Activated naive CD4-positive, alpha-beta T cell treated with anti-CD3 and anti-CD28 coated beads for 36 hours (primary cell): Measurements from ENCODE around the gene MRPS26. TPM values are rescaled to one million over a fixed set of nuclear protein-coding genes. Genes with fewer than 3 reads are reported as not detected.
"Not testable (repeated sequence)": the region's sequence is repeated elsewhere in the genome, so short reads cannot be mapped to it uniquely, and the experiment has no call there.

Experiments used
- CTCF ChIA-PET: fragments of 350-600 bp; sonication (Branson Sonifier 250); formaldehyde crosslinking; loops from one replicate; lab custom pipeline; 2021; ENCODE audit warnings: antibody characterized with exemption; lab: Charles Lee
- DNase-seq: peaks from one replicate; pipeline ENCODE4 v3.0.0-alpha.2; 2020
- H3K27ac Mint-ChIP-seq: one replicate; pipeline ENCODE4 v1.8.0; 2021; ENCODE audit warnings: mild to moderate bottlenecking, mixed read lengths
- H3K27me3 Mint-ChIP-seq: one replicate; pipeline ENCODE4 v1.8.0; 2021; ENCODE audit warnings: low read depth, mixed read lengths
- H3K36me3 Mint-ChIP-seq: one replicate; pipeline ENCODE4 v1.8.0; 2021; ENCODE audit warnings: low read depth, mixed read lengths
- H3K4me1 Mint-ChIP-seq: one replicate; pipeline ENCODE4 v1.8.0; 2021; ENCODE audit warnings: low read depth, mixed read lengths
- H3K4me3 Mint-ChIP-seq: one replicate; pipeline ENCODE4 v1.8.0; 2021; ENCODE audit warnings: mild to moderate bottlenecking, moderate library complexity, mixed read lengths
- H3K9me3 Mint-ChIP-seq: one replicate; pipeline ENCODE4 v1.8.0; 2021; ENCODE audit warnings: mixed read lengths
- intact Hi-C: fragments of 100-400 bp; cut with micrococcal nuclease; formaldehyde crosslinking; loops from one replicate; pipeline ENCODE4 v1.15.1; 2023
- total RNA-seq, 2 experiments: library from RNA; stranded (reverse); gene quantifications; one replicate each; pipeline ENCODE4 v1.2.3, GENCODE V29; 2021

MRPS26 gene
- total RNA-seq = 10 to 100 TPM; 50.0 to 52.4 TPM

DNA sequence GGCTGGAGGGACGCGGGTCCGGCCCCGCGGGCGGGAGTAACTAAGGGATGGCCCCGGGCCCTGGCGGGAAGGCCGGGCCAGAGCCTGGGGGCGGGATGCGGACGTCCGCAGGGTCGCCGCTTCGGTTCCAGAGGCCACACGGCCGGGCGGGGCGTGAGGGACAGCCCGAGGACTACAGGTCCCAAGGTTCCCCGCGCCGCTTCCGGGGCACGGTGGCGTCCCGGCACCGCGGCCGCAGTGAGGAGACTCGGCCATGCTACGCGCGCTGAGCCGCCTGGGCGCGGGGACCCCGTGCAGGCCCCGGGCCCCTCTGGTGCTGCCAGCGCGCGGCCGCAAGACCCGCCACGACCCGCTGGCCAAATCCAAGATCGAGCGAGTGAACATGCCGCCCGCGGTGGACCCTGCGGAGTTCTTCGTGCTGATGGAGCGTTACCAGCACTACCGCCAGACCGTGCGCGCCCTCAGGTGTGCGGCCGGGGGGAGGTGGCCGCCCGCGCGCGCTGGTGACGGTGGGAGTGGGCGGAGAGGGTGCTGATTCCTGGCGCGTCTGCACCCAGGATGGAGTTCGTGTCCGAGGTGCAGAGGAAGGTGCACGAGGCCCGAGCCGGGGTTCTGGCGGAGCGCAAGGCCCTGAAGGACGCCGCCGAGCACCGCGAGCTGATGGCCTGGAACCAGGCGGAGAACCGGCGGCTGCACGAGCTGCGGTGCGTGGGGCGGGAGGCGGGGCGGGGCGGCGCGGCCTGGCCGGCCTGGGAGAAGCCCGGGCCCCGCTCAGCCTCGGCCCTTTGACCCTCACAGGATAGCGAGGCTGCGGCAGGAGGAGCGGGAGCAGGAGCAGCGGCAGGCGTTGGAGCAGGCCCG lies at the start of gene MRPS26:
TSS of gene MRPS26 (plus strand) at position 237 of the 861 bp plus-strand sequence. CDS start at position 254, 17 bp downstream.
- intact Hi-C loops = loop anchor here (1.0 to 5.0 kb wide), 3 partner anchors 35 to 173 kb away; partner anchors contain the start of genes DDRGK1 and PTPRA
- H3K4me1 Mint-ChIP-seq = peaks cover 23% of the 10 kb centered on the region
- CTCF ChIA-PET = no interaction called here
- H3K4me3 Mint-ChIP-seq = peak within 1 kb of the TSS; percentile 83
- H3K36me3 Mint-ChIP-seq = peaks cover 13% of the 10 kb centered on the region
- peak within 1 kb of the TSS; percentile 60 for H3K27ac Mint-ChIP-seq
- no peaks in the 10 kb centered on the region for H3K27me3 Mint-ChIP-seq
- H3K9me3 Mint-ChIP-seq = no peaks in the 10 kb centered on the region
- peak; percentile 84 for DNase-seq

DNA sequence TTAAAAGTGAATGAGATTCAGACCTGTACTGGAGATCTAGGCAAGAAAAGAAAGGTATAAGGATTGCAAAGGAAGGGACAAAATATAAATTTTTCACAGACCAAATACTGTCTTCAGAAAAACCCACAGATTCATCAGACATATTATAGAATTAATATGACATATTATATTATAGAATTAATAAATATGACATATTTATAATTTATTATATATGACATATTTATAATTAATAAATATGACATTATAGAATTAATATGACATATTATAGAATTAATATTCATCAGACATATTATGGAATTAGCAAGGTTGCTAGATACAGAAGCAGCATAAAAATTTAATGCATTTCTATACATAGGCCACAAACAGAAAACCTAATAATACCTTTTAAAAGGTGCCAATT lies 47.1 kb upstream of the MRPS26 start:
- DNase-seq = no peak
- Mint-ChIP-seq H3K27ac (no peak overlapping the region), H3K4me1 (no peaks in the 10 kb centered on the region), H3K36me3 (peaks cover 3% of the 10 kb centered on the region), H3K4me3 (no peak overlapping the region), H3K9me3 (no peaks in the 10 kb centered on the region), H3K27me3 (no peaks in the 10 kb centered on the region)
- intact Hi-C loops = no loop called here
- CTCF ChIA-PET = no interaction called here

DNA sequence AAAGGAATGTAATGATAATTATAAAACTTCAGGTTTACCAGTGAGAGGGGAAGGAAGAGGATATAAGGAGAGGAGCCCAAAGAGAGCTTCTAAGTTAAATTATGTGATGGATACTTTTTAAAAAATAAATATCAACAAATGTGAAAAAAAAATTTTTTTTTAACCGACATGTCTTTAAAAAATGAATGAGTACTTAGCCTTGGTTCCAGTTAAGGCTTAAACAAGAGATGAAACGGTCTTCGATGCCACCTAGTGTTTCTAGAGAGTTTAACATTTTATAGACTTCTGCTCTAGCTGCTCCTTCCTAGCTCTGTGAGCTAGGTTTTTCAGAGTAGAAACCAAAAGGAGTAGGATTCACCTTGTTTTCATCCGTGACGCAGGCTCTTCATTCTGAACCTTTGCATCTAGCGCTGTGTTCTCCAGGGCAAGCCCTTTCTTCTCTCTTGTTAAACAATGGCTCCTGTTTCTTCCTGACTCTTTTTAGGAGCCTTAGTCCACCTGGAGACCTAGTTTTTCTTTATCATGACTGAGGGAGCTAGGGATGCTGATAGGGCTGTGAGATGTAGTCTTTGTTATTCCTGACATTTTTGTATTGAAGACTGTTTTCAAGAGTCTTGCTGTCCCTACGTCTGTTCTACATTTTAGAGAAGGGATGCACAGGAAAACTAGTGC lies 44.9 kb upstream of the MRPS26 start:
- peak; percentile 18 for DNase-seq
- intact Hi-C loops = loop anchor here (1.0 to 2.0 kb wide), 5 partner anchors 87 to 312 kb away; no protein-coding TSS in a partner anchor
- CTCF ChIA-PET = interaction anchor here (0.7 to 2.1 kb wide), 32 partner anchors 9 to 472 kb away, joined by 3 to 9 read pairs (median 4); no protein-coding TSS in a partner anchor
- no peak overlapping the region for H3K4me3 Mint-ChIP-seq
- H3K9me3 Mint-ChIP-seq = no peaks in the 10 kb centered on the region
- H3K27me3 Mint-ChIP-seq = no peaks in the 10 kb centered on the region
- H3K4me1 Mint-ChIP-seq = no peaks in the 10 kb centered on the region
- H3K36me3 Mint-ChIP-seq = peaks cover 1% of the 10 kb centered on the region
- H3K27ac Mint-ChIP-seq = no peak overlapping the region

GRCh38 chr20:3003416-3003815 lies 42.4 kb upstream of the MRPS26 start:
- H3K36me3 Mint-ChIP-seq = peaks cover 13% of the 10 kb centered on the region
- H3K4me3 Mint-ChIP-seq = no peak overlapping the region
- H3K27ac Mint-ChIP-seq = no peak overlapping the region
- CTCF ChIA-PET = no interaction called here
- H3K27me3 Mint-ChIP-seq = no peaks in the 10 kb centered on the region
- H3K9me3 Mint-ChIP-seq = no peaks in the 10 kb centered on the region
- H3K4me1 Mint-ChIP-seq = no peaks in the 10 kb centered on the region
- intact Hi-C loops = no loop called here
- DNase-seq = no peak

DNA sequence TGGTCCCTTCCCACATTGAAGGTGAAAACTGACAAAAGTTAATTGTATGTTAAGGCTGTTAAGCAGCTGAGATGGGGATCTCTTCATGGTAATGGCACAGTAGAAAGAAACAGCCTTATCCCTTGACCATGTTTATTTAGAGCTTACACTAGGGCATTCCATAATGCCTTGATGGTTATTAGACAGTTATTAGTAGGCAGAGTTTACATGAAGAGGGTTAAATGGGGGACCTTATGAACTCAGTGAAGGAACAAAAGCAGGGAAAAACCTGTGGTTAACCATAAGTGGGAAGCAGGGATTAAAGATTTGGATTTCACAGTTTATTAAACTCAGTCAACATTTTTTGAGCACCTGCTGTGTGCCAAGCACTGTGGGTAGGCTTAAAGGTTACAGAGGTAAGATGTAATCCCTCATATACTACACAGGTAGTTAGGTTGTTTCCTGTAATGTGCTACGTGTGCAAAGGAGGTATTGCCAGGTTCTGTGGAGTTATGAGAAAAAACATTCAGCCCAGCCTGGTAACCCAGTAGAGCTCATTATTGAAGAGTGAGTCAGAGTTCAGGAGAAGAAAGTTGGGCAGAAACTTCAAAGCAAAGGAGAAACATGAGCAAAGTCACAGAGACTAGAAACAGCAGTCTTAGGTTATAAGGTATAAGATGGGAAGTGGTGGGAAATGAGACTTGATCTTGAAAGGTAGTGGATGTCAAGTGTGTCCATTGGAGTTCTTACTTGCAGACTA lies 34.7 kb upstream of the MRPS26 start:
- CTCF ChIA-PET = interaction anchor here (1.0 to 1.9 kb wide), 2 partner anchors 10 to 258 kb away, joined by 5 to 6 read pairs; no protein-coding TSS in a partner anchor
- no peak overlapping the region for H3K4me3 Mint-ChIP-seq
- intact Hi-C loops = loop anchor here (1.0 kb wide), 3 partner anchors 25 to 100 kb away; no protein-coding TSS in a partner anchor
- H3K27ac Mint-ChIP-seq = peak overlapping the region; percentile 73
- DNase-seq = peak; percentile 50
- H3K4me1 Mint-ChIP-seq = peaks cover 35% of the 10 kb centered on the region
- H3K9me3 Mint-ChIP-seq = no peaks in the 10 kb centered on the region
- H3K27me3 Mint-ChIP-seq = no peaks in the 10 kb centered on the region
- peaks cover 24% of the 10 kb centered on the region for H3K36me3 Mint-ChIP-seq

DNA sequence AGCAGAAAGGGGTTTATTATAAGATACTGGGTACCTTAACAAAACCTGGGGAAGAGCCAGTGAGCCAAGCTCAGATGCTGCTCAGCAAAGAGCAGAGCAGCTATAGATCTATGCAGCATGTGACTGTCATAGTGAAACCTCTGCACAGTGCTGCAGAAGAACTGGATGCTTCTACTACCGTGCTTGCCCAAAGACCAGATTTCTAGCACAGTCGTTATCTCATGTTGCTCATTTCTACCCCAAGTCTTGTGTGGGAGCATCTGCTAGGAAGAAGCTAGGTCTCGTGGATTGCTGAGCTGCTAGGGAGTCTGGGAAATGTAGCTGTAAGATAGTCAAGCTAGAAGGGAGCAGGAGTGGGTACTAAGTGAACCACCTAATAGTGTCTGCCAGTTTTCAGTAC lies 34.1 kb upstream of the MRPS26 start:
- DNase-seq = peak; percentile 34
- peaks cover 35% of the 10 kb centered on the region for H3K4me1 Mint-ChIP-seq

GRCh38 chr20:3013771-3014170 lies 32.1 kb upstream of the MRPS26 start:
- Mint-ChIP-seq H3K27me3 (no peaks in the 10 kb centered on the region), H3K36me3 (peaks cover 22% of the 10 kb centered on the region)
- CTCF ChIA-PET = no interaction called here

More for the DNA sequence above, 34.1 kb upstream of the MRPS26 start:
- H3K27ac Mint-ChIP-seq = peak overlapping the region; percentile 73
- H3K36me3 Mint-ChIP-seq = peaks cover 26% of the 10 kb centered on the region
- no peaks in the 10 kb centered on the region for H3K27me3 Mint-ChIP-seq
- H3K4me3 Mint-ChIP-seq = no peak overlapping the region
- intact Hi-C loops = loop anchor here (1.0 kb wide), 3 partner anchors 25 to 100 kb away; no protein-coding TSS in a partner anchor
- CTCF ChIA-PET = interaction anchor here (1.0 to 1.9 kb wide), 2 partner anchors 11 to 259 kb away, joined by 5 to 6 read pairs; no protein-coding TSS in a partner anchor
- no peaks in the 10 kb centered on the region for H3K9me3 Mint-ChIP-seq

DNA sequence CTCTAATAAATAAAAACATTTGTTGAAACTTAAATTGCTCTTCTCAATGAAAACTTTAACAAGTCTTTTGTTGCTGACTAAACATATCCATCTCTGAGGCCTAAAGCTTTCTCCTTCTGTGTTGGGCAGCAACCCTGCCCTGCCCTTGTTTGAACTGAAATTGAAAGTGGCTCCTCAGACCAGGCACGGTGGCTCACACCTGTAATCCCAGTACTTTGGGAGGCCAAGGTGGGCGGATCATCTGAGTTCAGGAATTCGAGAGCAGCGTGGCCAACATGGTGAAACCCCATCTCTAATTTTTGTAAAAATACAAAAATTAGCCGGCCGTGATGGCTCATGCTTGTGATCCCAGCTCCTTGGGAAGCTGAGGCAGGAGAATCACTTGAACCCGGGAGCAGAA lies 31.7 kb upstream of the MRPS26 start:
- Mint-ChIP-seq H3K4me3 (no peak overlapping the region), H3K27me3 (no peaks in the 10 kb centered on the region), H3K4me1 (peaks cover 35% of the 10 kb centered on the region), H3K27ac (peak overlapping the region; percentile 42), H3K9me3 (no peaks in the 10 kb centered on the region), H3K36me3 (peaks cover 18% of the 10 kb centered on the region)
- CTCF ChIA-PET = no interaction called here
- DNase-seq = no peak
- intact Hi-C loops = no loop called here

More at GRCh38 chr20:3013771-3014170, 32.1 kb upstream of the MRPS26 start:
- Mint-ChIP-seq H3K4me3 (no peak overlapping the region), H3K9me3 (no peaks in the 10 kb centered on the region), H3K27ac (no peak overlapping the region), H3K4me1 (peaks cover 35% of the 10 kb centered on the region)
- DNase-seq = no peak
- intact Hi-C loops = no loop called here

GRCh38 chr20:3014662-3015061 lies 31.2 kb upstream of the MRPS26 start:
- Mint-ChIP-seq H3K9me3 (no peaks in the 10 kb centered on the region), H3K4me1 (peaks cover 33% of the 10 kb centered on the region), H3K27ac (peak overlapping the region; percentile 60), H3K4me3 (no peak overlapping the region), H3K36me3 (peaks cover 14% of the 10 kb centered on the region), H3K27me3 (no peaks in the 10 kb centered on the region)
- DNase-seq = peak; percentile 52
- CTCF ChIA-PET = interaction anchor here (0.6 kb wide), 1 partner anchor 29 kb away, joined by 3 read pairs; no protein-coding TSS in a partner anchor
- intact Hi-C loops = no loop called here

- H3K4me3 Mint-ChIP-seq, DNase-seq, H3K27ac Mint-ChIP-seq, intact Hi-C loops, H3K9me3 Mint-ChIP-seq, H3K27me3 Mint-ChIP-seq: not testable (repeated sequence)
- Mint-ChIP-seq H3K36me3 (peaks cover 12% of the 10 kb centered on the region), H3K4me1 (peaks cover 33% of the 10 kb centered on the region)
- CTCF ChIA-PET = interaction anchor here (0.6 to 0.7 kb wide), 2 partner anchors 29 to 302 kb away, joined by 3 to 4 read pairs; no protein-coding TSS in a partner anchor
Observed at GRCh38 chr20:3015302-3015701, 30.6 kb upstream of the MRPS26 start.

GRCh38 chr20:3021327-3021726 lies 24.5 kb upstream of the MRPS26 start:
- CTCF ChIA-PET = no interaction called here
- Mint-ChIP-seq H3K9me3 (no peaks in the 10 kb centered on the region), H3K36me3 (peaks cover 20% of the 10 kb centered on the region), H3K4me3 (no peak overlapping the region), H3K27me3 (no peaks in the 10 kb centered on the region), H3K27ac (no peak overlapping the region), H3K4me1 (no peaks in the 10 kb centered on the region)
- intact Hi-C loops = no loop called here
- no peak for DNase-seq
